ENCODE results near the gene SP100. TPM values are rescaled to one million over a fixed set of nuclear protein-coding genes. Genes with fewer than 3 reads are reported as not detected.

The SP100 gene
- total RNA-seq, 4 donors from 2014 or later: 75.5 to 223 (median 118) TPM

GRCh38 chr2:230492107-230492506 is 76.1 kb downstream of the SP100 start:
- TF ChIP-seq CTCF (IDR thresholded peaks at IDR 0.05): no peak
- DNase-seq (ENCODE audit: low spot score): no peak
- ATAC-seq (ENCODE audit: low FRiP score): no peak

- no peak for ATAC-seq (ENCODE audit: low FRiP score)
- DNase-seq (ENCODE audit: low spot score): no peak
- TF ChIP-seq CTCF (IDR thresholded peaks at IDR 0.05): no peak
These were observed 79.0 kb downstream of the SP100 start for GRCh38 chr2:230494980-230495379.

GRCh38 chr2:230496891-230497290 is 80.9 kb downstream of the SP100 start:
- no peak for DNase-seq (ENCODE audit: low spot score)
- no peak for TF ChIP-seq CTCF (IDR thresholded peaks at IDR 0.05)
- no peak for ATAC-seq (ENCODE audit: low FRiP score)

- no peak for ATAC-seq (ENCODE audit: low FRiP score)
- TF ChIP-seq CTCF (IDR thresholded peaks at IDR 0.05): no peak
- no peak for DNase-seq (ENCODE audit: low spot score)
These were observed 82.6 kb downstream of the SP100 start for GRCh38 chr2:230498506-230499107.

- ATAC-seq (ENCODE audit: low FRiP score) (no peak), DNase-seq (ENCODE audit: low spot score) (no peak)
- TF ChIP-seq CTCF (IDR thresholded peaks at IDR 0.05): no peak
These were observed 86.6 kb downstream of the SP100 start for GRCh38 chr2:230502593-230502992.

- no peak for ATAC-seq (ENCODE audit: low FRiP score)
These were observed 87.8 kb downstream of the SP100 start for GRCh38 chr2:230503798-230504197.

More at GRCh38 chr2:230503798-230504197, 87.8 kb downstream of the SP100 start:
- TF ChIP-seq CTCF (IDR thresholded peaks at IDR 0.05): no peak
- DNase-seq (ENCODE audit: low spot score): no peak
